Measurements from ENCODE around the gene SLC13A2. TPM values are rescaled to one million over a fixed set of nuclear protein-coding genes. Genes with fewer than 3 reads are reported as not detected.
A peak's percentile ranks its signal among the peaks of the same experiment; 100 is the strongest.
"Not testable (repeated sequence)": the region's sequence is repeated elsewhere in the genome, so short reads cannot be mapped to it uniquely, and the experiment has no call there.

The SLC13A2 gene
- polyA plus RNA-seq (2011; rRNA removed) (not detected in 2 replicates), polyA minus RNA-seq (2011; rRNA and poly(A)+ RNA removed) (not detected in 2 replicates)

GRCh38 chr17:28473542-28473941 is at the start of gene SLC13A2:
Gene SLC13A2, plus strand, starts transcription at chr17:28473644. Its CDS starts 69 bp downstream, at chr17:28473713.
- H3K27me3 ChIP-seq (ENCODE audit: control insufficient read depth, insufficient read depth, low read length) = peaks cover 7% of the 10 kb centered on the region
- TF ChIP-seq CTCF (IDR thresholded peaks at IDR 0.05; ENCODE audit: insufficient read depth, low read depth, low read length) = no peak
- no peak within 1 kb of the TSS for H3K4me3 ChIP-seq (ENCODE audit: low read depth, low read length)
- POLR2A ChIA-PET = no interaction called here
- CTCF ChIA-PET = no interaction called here
- no peak for DNase-seq (ENCODE audit: low read depth)
- H3K36me3 ChIP-seq (ENCODE audit: control insufficient read depth, insufficient read depth, low read length) = no peaks in the 10 kb centered on the region

GRCh38 chr17:28425206-28425605 is 48.2 kb upstream of the SLC13A2 start:
- POLR2A ChIA-PET = no interaction called here
- Histone ChIP-seq H3K36me3 (ENCODE audit: control insufficient read depth, insufficient read depth, low read length) (no peaks in the 10 kb centered on the region), H3K27me3 (ENCODE audit: control insufficient read depth, insufficient read depth, low read length) (peaks cover 3% of the 10 kb centered on the region; the same call in 1 of the 2 replicates), H3K4me3 (ENCODE audit: low read depth, low read length) (no peak overlapping the region)
- DNase-seq (ENCODE audit: low read depth) = no peak
- TF ChIP-seq CTCF (IDR thresholded peaks at IDR 0.05; ENCODE audit: insufficient read depth, low read depth, low read length) = no peak
- CTCF ChIA-PET = interaction anchor here (2.6 kb wide), 1 partner anchor 8 kb away, joined by 8 read pairs; no protein-coding TSS in a partner anchor

GRCh38 chr17:28426081-28426519 is 47.3 kb upstream of the SLC13A2 start:
- H3K27me3 ChIP-seq (ENCODE audit: control insufficient read depth, insufficient read depth, low read length) = peaks cover 3% of the 10 kb centered on the region; the same call in 1 of the 2 replicates
- ChIA-PET CTCF (interaction anchor here (1.1 to 2.6 kb wide), 2 partner anchors 9 to 20 kb away, joined by 3 to 8 read pairs; no protein-coding TSS in a partner anchor), POLR2A (no interaction called here)
- peak; percentile 36; the same call in 1 of the 2 replicates for TF ChIP-seq CTCF (IDR thresholded peaks at IDR 0.05; ENCODE audit: insufficient read depth, low read depth, low read length)
- no peaks in the 10 kb centered on the region for H3K36me3 ChIP-seq (ENCODE audit: control insufficient read depth, insufficient read depth, low read length)
- no peak overlapping the region for H3K4me3 ChIP-seq (ENCODE audit: low read depth, low read length)
- no peak for DNase-seq (ENCODE audit: low read depth)

- CTCF ChIA-PET = interaction anchor here (0.6 kb wide), 1 partner anchor 11 kb away, joined by 4 read pairs; no protein-coding TSS in a partner anchor
Measured at GRCh38 chr17:28427371-28427770, 46.1 kb upstream of the SLC13A2 start.

GRCh38 chr17:28427982-28428381 is 45.5 kb upstream of the SLC13A2 start:
- H3K27me3 ChIP-seq (ENCODE audit: control insufficient read depth, insufficient read depth, low read length); POLR2A ChIA-PET; H3K36me3 ChIP-seq (ENCODE audit: control insufficient read depth, insufficient read depth, low read length); DNase-seq (ENCODE audit: low read depth); H3K4me3 ChIP-seq (ENCODE audit: low read depth, low read length): not testable (repeated sequence)
- CTCF ChIA-PET = interaction anchor here (0.6 kb wide), 1 partner anchor 11 kb away, joined by 4 read pairs; no protein-coding TSS in a partner anchor

More at GRCh38 chr17:28427371-28427770, 46.1 kb upstream of the SLC13A2 start:
- no peak for DNase-seq (ENCODE audit: low read depth)
- no peak overlapping the region for H3K4me3 ChIP-seq (ENCODE audit: low read depth, low read length)
- no peaks in the 10 kb centered on the region for H3K36me3 ChIP-seq (ENCODE audit: control insufficient read depth, insufficient read depth, low read length)
- no peak for TF ChIP-seq CTCF (IDR thresholded peaks at IDR 0.05; ENCODE audit: insufficient read depth, low read depth, low read length)
- peaks cover 3% of the 10 kb centered on the region for H3K27me3 ChIP-seq (ENCODE audit: control insufficient read depth, insufficient read depth, low read length)
- POLR2A ChIA-PET = no interaction called here

- ChIA-PET POLR2A (no interaction called here), CTCF (interaction anchor here (0.6 kb wide), 1 partner anchor 17 kb away, joined by 3 read pairs; no protein-coding TSS in a partner anchor)
- no peak overlapping the region for H3K4me3 ChIP-seq (ENCODE audit: low read depth, low read length)
- DNase-seq (ENCODE audit: low read depth) = no peak
- H3K27me3 ChIP-seq (ENCODE audit: control insufficient read depth, insufficient read depth, low read length) = peaks cover 4% of the 10 kb centered on the region
- H3K36me3 ChIP-seq (ENCODE audit: control insufficient read depth, insufficient read depth, low read length) = no peaks in the 10 kb centered on the region
- no peak for TF ChIP-seq CTCF (IDR thresholded peaks at IDR 0.05; ENCODE audit: insufficient read depth, low read depth, low read length)
Measured at GRCh38 chr17:28433721-28434120, 39.7 kb upstream of the SLC13A2 start.

GRCh38 chr17:28434326-28434725 is 39.1 kb upstream of the SLC13A2 start:
- CTCF ChIA-PET = interaction anchor here (0.6 kb wide), 1 partner anchor 18 kb away, joined by 3 read pairs; no protein-coding TSS in a partner anchor
- POLR2A ChIA-PET; DNase-seq (ENCODE audit: low read depth): not testable (repeated sequence)

More at GRCh38 chr17:28434326-28434725, 39.1 kb upstream of the SLC13A2 start:
- not testable (repeated sequence) for H3K4me3 ChIP-seq (ENCODE audit: low read depth, low read length); H3K36me3 ChIP-seq (ENCODE audit: control insufficient read depth, insufficient read depth, low read length); H3K27me3 ChIP-seq (ENCODE audit: control insufficient read depth, insufficient read depth, low read length)
